Measurements from ENCODE around the gene LHFPL3.
"Not testable (repeated sequence)": the region's sequence is repeated elsewhere in the genome, so short reads cannot be mapped to it uniquely, and the experiment has no call there.

LHFPL3 gene

DNA sequence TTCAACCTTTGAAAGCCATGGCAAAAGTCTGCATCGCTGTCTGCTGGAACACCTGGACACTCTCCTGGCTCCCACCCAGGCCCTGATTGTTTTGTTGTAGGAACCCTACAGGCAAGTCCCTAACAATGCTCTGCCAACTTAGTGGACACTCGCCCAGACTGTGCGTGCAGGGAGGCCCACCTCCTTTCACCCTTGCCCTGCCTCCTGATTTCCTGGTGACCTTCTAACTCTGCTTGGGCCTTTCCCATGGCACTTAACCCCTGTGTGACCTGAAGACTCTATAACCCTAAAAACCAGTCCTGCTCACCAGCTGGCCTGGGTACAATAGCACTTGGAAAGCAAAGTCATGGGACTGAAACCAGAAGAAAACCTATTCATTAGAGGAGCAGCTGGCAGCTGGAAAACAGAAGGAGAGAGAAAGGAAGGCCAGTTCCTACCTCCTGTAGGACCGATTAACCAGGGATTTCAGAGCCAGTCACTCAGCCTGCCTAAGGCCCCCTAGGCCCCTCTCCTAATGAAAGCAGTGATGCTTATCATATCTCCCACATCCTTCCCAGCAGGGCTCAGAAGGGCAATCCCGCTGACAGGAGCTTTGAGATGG, 602.9 kb downstream of the LHFPL3 start:
- no peak for DNase-seq (ENCODE audit: low read depth in 3 of 3)

DNA sequence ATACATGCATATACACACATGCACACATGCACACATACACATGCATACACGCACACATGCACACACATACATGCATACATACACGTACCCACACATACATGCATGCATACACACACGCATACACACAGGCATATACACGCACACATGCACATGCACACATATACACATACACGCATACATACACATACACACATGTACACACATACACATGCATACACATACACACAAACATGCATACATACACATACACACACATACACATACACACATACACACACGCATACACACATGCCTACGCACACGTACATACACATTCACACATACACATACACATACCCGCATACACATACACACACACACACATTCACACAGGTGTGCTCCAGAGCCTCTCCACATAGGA, 604.6 kb downstream of the LHFPL3 start:
- no peak for DNase-seq (ENCODE audit: low read depth in 3 of 3)

DNA sequence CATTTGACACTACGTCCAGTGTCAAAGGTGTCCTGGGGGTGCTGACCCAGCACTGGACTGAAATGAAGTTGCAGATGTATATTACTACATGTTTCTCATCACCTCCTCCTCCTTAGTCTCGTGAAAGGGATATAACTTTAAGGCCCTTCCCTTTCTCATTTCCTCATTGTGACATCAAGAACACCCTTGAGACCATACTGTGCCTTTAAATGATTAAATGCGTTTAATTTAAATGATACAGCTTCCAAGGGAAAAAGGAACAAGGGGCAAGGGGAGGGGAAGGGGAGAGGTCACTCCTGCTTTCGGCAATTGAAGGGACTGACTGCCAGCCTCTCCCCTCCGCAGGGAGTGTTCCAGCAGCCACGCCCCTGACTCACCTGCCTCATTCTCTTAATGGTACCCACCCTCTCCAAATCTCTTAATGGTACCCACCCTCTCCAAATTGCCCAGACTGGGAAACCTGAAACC, 605.2 kb downstream of the LHFPL3 start:
- DNase-seq (ENCODE audit: low read depth in 3 of 3), result no peak

DNA sequence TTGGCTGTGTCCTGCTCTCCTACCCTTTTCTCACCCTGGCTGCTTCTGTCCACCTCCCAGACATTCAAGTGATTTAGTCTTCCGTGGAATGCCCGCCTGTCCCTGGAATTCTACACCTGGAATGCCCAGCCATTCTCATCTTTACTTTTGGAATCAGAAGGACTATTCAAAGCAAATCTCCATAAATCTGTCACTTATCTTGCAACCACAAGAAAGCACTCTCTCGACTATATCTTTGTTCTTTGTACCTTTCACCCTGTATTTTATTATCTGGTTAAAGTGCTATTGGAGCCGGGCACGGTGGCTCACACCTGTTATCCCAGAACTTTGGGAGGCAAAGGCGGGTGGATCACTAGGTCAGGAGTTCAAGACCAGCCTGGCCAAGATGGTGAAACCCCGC, 606.3 kb downstream of the LHFPL3 start:
- no peak for DNase-seq (ENCODE audit: low read depth in 3 of 3)

DNA sequence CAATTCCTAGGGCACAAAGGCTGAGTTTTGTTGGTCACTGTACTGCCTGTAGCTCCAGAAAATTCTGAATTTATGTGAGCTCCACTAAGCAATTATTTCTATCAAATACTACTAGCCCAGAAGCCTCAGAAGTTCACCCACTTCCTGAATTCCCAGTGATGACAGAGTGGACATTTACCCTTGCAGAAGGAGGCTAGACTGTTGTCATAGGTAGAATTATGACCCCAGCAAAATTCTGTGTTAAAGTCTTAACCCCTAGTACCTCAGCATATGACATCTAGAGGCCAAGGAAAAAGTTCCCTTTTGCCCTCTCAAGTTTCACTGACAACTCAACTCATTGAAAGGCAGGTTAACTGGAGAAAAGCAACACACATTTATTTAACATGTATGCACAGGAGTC, 606.9 kb downstream of the LHFPL3 start:
- no peak for DNase-seq (ENCODE audit: low read depth in 3 of 3)

DNA sequence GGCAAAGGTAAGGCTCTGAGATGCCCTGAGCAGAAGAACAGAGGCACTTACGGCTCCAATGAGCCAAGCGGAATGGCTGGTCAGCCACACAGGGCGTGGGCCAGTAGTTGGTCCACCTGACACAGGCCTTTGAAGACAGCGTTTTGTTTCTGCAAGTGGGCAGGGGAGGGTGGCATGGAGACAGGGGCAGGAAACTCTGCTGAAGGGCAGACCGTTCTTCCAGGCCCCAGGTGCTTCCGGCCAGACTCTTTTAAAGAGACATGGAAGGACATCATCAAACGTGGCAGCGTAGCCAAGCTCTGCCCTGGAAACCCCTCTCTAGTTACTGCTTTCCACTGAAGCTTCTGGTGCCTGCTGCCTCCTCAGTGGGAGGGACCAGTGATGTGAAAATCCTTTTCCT, 608.1 kb downstream of the LHFPL3 start:
- DNase-seq (ENCODE audit: low read depth in 3 of 3), result no peak

DNA sequence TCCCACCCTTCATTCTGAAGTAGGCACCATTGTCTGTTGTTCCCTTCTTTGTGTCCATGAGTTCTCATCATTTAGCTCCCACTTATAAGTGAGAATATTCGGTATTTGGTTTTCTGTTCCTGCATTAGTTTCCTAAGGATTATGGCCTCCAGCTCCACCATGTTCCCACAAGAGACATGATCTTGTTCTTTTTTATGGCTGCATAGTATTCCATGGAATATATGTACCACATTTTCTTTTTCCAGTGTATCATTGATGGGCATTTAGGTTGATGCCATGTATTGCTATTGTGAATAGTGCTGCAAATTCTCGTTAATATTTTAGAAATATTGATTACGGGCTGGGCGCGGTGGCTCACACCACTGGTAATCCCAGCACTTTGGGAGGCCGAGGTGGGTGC, 609.1 kb downstream of the LHFPL3 start:
- DNase-seq (ENCODE audit: low read depth in 3 of 3), result not testable (repeated sequence)

DNA sequence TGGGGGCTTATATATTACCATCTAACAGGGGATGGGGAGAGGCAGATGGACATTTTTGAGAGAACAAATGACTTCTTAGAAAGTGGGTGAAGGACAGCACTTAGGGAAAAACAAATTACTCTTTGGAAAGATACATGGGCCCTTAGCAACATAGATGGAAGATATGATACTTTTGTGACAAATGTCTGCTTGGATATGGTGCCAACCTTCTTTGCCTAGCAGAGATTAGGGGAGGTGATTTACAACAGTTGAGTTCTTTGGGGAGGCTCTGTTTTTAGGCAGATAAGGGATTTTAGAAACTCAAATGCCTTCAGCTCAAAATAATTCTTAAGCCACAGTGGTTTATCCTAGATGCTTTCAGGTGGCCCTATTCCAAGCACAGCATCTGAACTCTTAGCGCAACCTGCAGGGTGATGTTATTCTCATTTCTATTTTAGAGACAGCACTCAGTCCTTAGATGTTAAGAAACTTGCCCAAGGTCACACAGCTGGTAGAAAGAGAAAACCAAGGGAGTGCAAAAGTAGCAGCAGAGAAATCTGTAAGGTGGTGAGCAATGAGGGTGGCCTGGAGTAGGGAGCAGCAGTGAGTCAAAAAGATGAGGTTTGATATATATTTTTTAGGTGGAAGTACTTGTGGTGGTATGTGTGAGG, 610.5 kb downstream of the LHFPL3 start:
- DNase-seq (ENCODE audit: low read depth in 3 of 3), result no peak

DNA sequence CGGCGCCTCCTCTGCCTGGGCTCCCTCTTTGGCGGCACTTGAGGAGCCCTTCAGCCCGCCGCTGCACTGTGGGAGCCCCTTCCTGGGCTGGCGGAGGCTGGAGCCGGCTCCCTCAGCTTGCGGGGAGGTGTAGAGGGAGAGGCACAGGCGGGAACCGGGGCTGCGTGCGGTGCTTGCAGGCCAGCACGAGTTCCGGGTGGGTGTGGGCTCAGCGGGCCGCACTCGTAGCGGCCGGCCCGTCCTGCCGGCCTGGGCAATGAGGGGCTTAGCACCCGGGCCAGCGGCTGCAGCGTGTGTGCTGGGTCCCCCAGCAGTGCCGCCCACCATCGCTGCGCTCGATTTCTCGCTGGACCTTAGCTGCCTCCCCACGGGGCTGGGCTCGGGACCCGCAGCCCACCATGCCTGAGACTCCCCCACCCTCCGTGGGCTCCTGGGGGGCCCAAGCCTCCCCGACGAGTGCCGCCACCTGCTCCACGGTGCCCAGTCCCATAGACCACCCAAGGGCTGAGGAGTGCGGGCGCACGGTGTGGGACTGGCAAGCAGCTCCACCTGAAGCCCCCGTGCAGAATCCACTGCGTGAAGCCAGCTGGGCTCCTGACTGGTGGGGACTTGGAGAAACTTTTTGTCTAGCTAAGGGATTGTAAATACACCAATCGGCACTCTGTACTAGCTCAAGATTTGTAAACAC, 611.8 kb downstream of the LHFPL3 start:
- no peak for DNase-seq (ENCODE audit: low read depth in 3 of 3)

DNA sequence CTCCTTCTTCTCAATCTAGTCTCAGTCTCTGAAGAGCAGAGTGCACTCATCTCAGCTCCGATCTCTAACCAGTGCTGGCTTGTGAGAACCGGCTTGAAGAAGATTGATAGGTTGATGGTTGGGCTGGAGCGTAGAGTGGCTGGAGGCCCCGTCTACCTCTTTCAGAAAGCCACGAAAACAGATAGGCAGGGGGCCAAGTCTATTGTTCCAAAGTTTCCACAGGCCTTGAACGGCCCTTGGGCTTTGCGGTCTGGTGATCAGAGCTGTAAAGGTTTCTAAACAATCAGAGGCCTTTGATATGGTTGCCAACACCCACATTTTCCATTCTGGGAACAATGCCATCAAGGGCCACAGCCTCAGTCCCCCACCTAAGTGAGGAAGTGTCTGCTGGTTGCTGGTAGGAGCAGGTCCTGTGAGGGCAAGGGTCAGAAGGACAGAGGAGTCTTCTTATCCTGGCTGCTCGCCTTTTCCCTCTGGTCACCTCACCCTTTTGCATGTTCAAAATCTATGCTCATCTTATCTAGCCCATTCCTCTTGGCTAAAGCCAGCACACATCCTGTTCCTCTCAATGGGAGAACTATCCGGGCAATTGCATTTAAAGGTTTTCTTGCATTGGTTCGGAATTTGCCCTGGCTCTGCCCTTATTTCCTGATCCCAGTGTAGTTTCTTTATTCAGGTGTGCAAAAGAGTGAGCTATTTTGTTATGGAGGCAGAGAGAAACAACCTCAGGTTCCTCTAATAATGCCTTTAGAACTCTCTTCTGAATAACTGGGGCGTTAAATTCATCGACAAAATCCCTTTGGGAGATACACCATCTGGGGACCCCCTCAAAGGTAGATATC, 615.3 kb downstream of the LHFPL3 start:
- DNase-seq (ENCODE audit: low read depth in 3 of 3), result peak in 2 of 3 experiments; percentile 27 to 39

DNA sequence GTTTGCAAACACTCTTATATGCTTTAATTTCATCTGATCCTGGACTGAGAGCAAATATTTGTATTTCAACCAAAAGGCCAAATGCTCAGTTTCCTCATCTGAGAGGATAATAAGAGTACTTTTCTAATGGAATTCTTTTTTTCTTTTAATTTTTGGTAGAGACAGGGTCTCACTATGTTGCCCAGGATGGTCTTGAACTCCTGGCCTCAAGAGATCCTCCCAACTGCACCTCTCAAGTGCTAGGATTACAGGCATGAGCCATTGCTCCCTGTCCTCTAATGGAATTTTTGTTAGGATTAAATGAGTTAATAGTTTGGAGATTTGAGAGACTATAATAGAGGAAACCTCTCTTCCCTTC, 617.2 kb downstream of the LHFPL3 start:
- no peak for DNase-seq (ENCODE audit: low read depth in 3 of 3)

DNA sequence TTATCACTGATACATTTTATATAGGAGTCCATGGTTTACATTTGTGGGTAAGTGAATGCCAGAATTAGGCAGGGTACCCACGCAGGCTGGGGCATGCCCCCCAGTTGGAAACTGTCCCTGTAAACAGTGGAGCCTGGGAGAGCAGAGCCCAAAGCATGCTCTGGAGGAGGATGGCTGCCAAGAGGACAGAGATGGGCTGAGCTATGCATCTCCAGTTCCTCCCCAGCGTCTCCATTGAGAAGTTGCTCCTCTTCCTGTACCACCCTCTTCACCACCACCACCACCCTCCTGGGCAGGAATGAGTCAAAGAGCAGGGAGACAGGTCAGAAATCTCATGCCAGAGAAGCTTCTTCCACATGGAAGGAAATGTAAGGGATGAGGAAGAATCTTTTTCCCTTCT, 617.9 kb downstream of the LHFPL3 start:
- no peak for DNase-seq (ENCODE audit: low read depth in 3 of 3)

DNA sequence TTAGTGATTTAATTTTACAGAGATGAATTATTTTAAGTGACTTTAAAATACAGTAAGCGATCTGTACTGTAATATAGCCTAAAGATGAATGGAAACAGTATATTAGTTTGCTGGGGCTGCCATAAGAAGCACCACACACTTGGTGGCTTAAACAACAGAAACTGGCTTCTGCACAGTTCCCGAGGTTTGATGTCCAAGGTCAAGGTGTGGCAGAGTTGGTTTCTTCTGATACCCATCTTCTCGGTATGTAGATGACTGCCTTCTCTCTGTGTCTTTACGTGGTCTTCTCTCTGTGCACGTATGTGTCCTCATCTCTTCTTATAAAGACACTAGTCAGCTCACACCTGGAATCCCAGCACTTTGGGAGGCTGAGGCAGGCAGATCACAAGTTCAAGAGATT, 621.6 kb downstream of the LHFPL3 start:
- DNase-seq (ENCODE audit: low read depth in 3 of 3), result no peak

DNA sequence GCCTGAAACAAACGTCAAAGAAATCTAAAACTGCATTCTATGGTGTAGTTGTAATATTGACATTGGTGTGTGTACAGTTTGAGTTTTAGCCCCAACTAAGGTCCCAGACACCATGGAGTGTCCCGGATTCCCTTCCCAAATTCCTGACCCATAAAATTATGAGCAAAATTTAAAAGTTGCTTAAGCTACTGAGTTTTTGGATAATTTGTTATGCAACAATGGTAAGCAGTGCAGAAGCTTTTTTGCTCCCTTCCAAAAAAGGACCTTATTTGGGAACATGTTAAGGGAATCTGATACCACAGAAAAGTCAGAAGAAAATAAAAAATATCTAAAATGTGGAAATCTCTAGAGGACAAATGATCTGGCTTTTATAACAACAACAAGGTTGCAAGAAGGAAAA, 622.4 kb downstream of the LHFPL3 start:
- DNase-seq (ENCODE audit: low read depth in 3 of 3), result no peak

DNA sequence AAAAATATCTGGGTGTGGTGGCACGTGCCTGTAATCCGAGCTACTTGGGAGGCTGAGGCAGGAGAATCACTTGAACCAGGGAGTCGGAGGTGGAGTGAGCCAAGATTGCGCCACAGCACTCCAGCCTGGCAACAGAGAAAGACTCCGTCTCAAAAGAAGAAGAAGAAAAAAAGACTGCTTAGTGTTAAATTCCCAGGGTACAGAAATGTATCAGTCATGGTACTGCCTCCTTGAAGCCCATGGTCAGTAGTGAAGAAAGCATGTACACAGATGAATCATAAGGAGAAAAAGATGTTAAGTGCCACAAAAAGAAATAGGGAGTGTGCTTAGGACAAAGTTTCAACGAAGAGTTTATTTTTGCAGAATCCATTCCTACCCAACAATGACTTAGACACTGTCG, 623.1 kb downstream of the LHFPL3 start:
- DNase-seq (ENCODE audit: low read depth in 3 of 3), result no peak

DNA sequence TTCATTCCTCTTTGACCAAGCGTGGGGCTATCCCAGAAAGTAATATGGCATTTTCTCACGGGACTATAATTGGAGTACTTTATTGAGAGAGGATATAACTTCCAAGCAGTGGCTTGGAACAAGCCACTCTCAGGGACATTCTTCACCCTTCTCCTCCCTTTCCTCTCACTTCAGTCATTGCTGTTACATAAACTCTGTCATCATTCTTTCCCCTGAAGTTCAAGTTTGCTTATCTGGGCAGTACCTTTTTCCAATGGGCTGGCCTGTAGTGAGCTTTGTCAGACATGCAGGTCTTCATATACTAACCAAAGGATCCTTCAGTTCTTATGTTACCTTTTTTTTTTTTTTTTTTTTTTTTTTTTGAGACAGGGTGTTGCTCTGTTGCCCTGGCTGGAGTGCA, 626.9 kb downstream of the LHFPL3 start:
- DNase-seq (ENCODE audit: low read depth in 3 of 3), result no peak
